NT2/D1 (cell line): ENCODE data around the gene P2RY6.

Experiments used
- SUZ12 ChIP-seq: IDR thresholded peaks from 2 replicates; pipeline ENCODE4 v1.6.1; 2011; ENCODE audit not compliant: insufficient read length, insufficient read depth; ENCODE audit errors: extremely low read depth
- YY1 ChIP-seq: IDR thresholded peaks from 2 replicates; pipeline ENCODE4 v1.6.1; 2011; ENCODE audit not compliant: insufficient read length, insufficient read depth

- TF ChIP-seq SUZ12 (no peak), YY1 (no peak)
Measured at GRCh38 chr11:73323464-73323863, 51.3 kb downstream of the P2RY6 start.
